ENCODE results near the gene COG2. TPM values are rescaled to one million over a fixed set of nuclear protein-coding genes. Genes with fewer than 3 reads are reported as not detected.

COG2 gene
- total and polyA plus RNA-seq, 2 of the 13 experiments (the other 11 are each of a cell fraction or from before 2014, with no cell fraction given): 16.8 to 36.3 TPM

DNA sequence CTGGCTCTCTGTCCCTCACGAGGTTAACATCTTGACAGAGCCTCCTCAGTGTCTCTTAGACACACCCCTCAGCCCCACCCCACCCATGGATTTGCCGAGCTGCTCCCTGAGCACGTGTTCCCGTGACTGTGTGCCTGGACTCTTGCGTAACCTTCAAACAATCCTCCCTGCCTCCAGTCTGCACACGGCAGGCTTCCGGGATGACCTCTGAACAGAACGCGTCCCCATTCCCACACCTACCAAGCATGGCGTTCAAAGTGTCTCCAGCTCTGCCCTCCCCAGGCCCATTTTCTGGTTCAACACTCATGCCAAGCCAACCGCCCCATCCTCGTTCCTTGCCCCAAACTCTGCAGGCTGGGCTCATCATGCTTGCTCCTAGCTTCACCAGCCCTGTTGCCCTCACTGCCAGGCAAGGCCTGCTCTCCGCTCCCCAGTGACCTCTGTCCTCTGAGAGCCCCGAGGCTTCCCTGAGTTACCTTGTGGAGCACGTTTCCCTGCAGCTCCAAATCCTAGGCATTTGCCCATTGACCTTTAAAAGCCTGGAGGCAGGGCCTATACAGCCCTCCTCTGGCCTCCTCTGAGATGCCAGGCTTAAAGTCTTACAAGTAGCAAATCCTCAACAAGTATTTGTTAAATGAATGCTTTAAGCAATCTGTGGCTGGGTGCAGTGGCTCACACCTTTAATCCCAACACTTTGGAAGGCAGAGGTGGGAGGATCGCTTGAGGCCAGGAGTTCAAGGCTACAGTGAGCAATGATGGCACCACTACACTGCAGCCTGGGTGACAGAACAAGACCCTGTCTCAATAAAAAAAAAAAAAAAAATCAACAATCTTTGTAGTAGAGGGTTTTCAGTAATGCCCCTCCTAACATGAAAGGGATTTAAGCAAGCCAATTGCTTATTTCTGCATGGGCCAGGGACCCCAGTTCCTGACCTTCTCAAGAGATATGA, 66.6 kb downstream of the COG2 start (continued):
- TF ChIP-seq, protein P1, sequence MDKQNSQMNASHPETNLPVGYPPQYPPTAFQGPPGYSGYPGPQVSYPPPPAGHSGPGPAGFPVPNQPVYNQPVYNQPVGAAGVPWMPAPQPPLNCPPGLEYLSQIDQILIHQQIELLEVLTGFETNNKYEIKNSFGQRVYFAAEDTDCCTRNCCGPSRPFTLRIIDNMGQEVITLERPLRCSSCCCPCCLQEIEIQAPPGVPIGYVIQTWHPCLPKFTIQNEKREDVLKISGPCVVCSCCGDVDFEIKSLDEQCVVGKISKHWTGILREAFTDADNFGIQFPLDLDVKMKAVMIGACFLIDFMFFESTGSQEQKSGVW (CRISPR knock-in tag; IDR thresholded peaks at IDR 0.05; ENCODE audit: borderline replicate concordance): no peak
- peak; percentile 79 for TF ChIP-seq MEF2D (CRISPR knock-in tag; IDR thresholded peaks at IDR 0.05)
- TF ChIP-seq, protein P2, sequence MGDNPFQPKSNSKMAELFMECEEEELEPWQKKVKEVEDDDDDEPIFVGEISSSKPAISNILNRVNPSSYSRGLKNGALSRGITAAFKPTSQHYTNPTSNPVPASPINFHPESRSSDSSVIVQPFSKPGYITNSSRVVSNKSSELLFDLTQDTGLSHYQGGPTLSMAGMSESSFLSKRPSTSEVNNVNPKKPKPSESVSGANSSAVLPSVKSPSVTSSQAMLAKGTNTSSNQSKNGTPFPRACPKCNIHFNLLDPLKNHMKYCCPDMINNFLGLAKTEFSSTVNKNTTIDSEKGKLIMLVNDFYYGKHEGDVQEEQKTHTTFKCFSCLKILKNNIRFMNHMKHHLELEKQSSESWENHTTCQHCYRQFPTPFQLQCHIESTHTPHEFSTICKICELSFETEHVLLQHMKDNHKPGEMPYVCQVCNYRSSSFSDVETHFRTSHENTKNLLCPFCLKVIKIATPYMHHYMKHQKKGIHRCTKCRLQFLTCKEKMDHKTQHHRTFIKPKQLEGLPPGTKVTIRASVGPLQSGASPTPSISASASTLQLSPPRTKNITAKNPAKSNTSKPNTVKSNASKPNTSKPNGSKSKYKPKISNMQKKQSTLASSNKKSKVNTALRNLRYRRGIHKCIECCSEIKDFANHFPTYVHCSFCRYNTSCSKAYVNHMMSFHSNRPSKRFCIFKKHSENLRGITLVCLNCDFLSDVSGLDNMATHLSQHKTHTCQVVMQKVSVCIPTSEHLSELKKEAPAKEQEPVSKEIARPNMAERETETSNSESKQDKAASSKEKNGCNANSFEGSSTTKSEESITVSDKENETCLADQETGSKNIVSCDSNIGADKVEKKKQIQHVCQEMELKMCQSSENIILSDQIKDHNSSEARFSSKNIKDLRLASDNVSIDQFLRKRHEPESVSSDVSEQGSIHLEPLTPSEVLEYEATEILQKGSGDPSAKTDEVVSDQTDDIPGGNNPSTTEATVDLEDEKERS (CRISPR knock-in tag; IDR thresholded peaks at IDR 0.05): peak; percentile 96
- TF ChIP-seq SKI (IDR thresholded peaks at IDR 0.05; ENCODE audit: partially characterized antibody): peak; percentile 81
- TF ChIP-seq ATF7 (IDR thresholded peaks at IDR 0.05): no peak; the same call in 1 of the 2 replicates
- TF ChIP-seq ATF7 (CRISPR knock-in tag; IDR thresholded peaks at IDR 0.05): peak; percentile 84
- TF ChIP-seq, protein P3, sequence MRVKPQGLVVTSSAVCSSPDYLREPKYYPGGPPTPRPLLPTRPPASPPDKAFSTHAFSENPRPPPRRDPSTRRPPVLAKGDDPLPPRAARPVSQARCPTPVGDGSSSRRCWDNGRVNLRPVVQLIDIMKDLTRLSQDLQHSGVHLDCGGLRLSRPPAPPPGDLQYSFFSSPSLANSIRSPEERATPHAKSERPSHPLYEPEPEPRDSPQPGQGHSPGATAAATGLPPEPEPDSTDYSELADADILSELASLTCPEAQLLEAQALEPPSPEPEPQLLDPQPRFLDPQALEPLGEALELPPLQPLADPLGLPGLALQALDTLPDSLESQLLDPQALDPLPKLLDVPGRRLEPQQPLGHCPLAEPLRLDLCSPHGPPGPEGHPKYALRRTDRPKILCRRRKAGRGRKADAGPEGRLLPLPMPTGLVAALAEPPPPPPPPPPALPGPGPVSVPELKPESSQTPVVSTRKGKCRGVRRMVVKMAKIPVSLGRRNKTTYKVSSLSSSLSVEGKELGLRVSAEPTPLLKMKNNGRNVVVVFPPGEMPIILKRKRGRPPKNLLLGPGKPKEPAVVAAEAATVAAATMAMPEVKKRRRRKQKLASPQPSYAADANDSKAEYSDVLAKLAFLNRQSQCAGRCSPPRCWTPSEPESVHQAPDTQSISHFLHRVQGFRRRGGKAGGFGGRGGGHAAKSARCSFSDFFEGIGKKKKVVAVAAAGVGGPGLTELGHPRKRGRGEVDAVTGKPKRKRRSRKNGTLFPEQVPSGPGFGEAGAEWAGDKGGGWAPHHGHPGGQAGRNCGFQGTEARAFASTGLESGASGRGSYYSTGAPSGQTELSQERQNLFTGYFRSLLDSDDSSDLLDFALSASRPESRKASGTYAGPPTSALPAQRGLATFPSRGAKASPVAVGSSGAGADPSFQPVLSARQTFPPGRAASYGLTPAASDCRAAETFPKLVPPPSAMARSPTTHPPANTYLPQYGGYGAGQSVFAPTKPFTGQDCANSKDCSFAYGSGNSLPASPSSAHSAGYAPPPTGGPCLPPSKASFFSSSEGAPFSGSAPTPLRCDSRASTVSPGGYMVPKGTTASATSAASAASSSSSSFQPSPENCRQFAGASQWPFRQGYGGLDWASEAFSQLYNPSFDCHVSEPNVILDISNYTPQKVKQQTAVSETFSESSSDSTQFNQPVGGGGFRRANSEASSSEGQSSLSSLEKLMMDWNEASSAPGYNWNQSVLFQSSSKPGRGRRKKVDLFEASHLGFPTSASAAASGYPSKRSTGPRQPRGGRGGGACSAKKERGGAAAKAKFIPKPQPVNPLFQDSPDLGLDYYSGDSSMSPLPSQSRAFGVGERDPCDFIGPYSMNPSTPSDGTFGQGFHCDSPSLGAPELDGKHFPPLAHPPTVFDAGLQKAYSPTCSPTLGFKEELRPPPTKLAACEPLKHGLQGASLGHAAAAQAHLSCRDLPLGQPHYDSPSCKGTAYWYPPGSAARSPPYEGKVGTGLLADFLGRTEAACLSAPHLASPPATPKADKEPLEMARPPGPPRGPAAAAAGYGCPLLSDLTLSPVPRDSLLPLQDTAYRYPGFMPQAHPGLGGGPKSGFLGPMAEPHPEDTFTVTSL (CRISPR knock-in tag; IDR thresholded peaks at IDR 0.05; ENCODE audit: borderline replicate concordance): peak; percentile 82
- 0 out of 2 replicates have a peak, but pooled peaks have one; percentile 35 for TF ChIP-seq ZBTB42 (CRISPR knock-in tag; IDR thresholded peaks at IDR 0.05)
- TF ChIP-seq NR2F2 (IDR thresholded peaks at IDR 0.05; ENCODE audit: borderline replicate concordance, low read depth): no peak
- TF ChIP-seq ZSCAN20 (CRISPR knock-in tag; IDR thresholded peaks at IDR 0.05; ENCODE audit: borderline replicate concordance): no peak
- peak; percentile 92 for TF ChIP-seq HOXA3 (CRISPR knock-in tag; IDR thresholded peaks at IDR 0.05)
- TF ChIP-seq CHCHD3 (CRISPR knock-in tag; IDR thresholded peaks at IDR 0.05): no peak
- TF ChIP-seq ZNF607 (CRISPR knock-in tag; IDR thresholded peaks at IDR 0.05; ENCODE audit: borderline replicate concordance): no peak
- peak; percentile 90; the same call in 1 of the 2 replicates for TF ChIP-seq FOXK1 (CRISPR knock-in tag; IDR thresholded peaks at IDR 0.05; ENCODE audit: borderline replicate concordance, low read depth)
- TF ChIP-seq ONECUT2 (CRISPR knock-in tag; IDR thresholded peaks at IDR 0.05): no peak
- TF ChIP-seq SNAPC2 (CRISPR knock-in tag; IDR thresholded peaks at IDR 0.05): peak; percentile 70; the same call in 1 of the 2 replicates
- TF ChIP-seq ZBTB7B (CRISPR knock-in tag; IDR thresholded peaks at IDR 0.05): peak; percentile 25
- TF ChIP-seq, protein P4, sequence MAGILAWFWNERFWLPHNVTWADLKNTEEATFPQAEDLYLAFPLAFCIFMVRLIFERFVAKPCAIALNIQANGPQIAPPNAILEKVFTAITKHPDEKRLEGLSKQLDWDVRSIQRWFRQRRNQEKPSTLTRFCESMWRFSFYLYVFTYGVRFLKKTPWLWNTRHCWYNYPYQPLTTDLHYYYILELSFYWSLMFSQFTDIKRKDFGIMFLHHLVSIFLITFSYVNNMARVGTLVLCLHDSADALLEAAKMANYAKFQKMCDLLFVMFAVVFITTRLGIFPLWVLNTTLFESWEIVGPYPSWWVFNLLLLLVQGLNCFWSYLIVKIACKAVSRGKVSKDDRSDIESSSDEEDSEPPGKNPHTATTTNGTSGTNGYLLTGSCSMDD (CRISPR knock-in tag; IDR thresholded peaks at IDR 0.05): no peak
- no peak for TF ChIP-seq CHD2 (IDR thresholded peaks at IDR 0.05; ENCODE audit: low read depth, low read length)
